ENCODE measurements around the gene KIAA1328. TPM values are rescaled to one million over a fixed set of nuclear protein-coding genes. Genes with fewer than 3 reads are reported as not detected.

The KIAA1328 gene
- total RNA-seq, 3 donors from 2014 or later = 6.0 to 9.8 (median 7.4) TPM

- intact Hi-C loops (cut with DNase I, micrococcal nuclease) = no loop called here
- H3K4me3 ChIP-seq = no peak overlapping the region
- ATAC-seq (no peak), DNase-seq (no peak)
- TF ChIP-seq CTCF (IDR thresholded peaks at IDR 0.05) = no peak
- H3K4me1 ChIP-seq (ENCODE audit: low read depth) = no peaks in the 10 kb centered on the region
- H3K9me3 ChIP-seq = no peaks in the 10 kb centered on the region
- H3K36me3 ChIP-seq (ENCODE audit: low read depth) = no peaks in the 10 kb centered on the region
Measured at GRCh38 chr18:37230768-37231167, 401.8 kb downstream of the KIAA1328 start.

GRCh38 chr18:37231251-37231650 lies 402.3 kb downstream of the KIAA1328 start:
- no peak for TF ChIP-seq CTCF (IDR thresholded peaks at IDR 0.05)
- H3K9me3 ChIP-seq = no peaks in the 10 kb centered on the region
- H3K36me3 ChIP-seq (ENCODE audit: low read depth) = no peaks in the 10 kb centered on the region
- intact Hi-C loops (cut with DNase I, micrococcal nuclease) = no loop called here
- no peaks in the 10 kb centered on the region for H3K4me1 ChIP-seq (ENCODE audit: low read depth)
- no peak for ATAC-seq
- no peak overlapping the region for H3K4me3 ChIP-seq
- no peak for DNase-seq

- H3K36me3 ChIP-seq (ENCODE audit: low read depth) = no peaks in the 10 kb centered on the region
- no peak for ATAC-seq
- H3K4me3 ChIP-seq = no peak overlapping the region
- DNase-seq = no peak
- no peaks in the 10 kb centered on the region for H3K9me3 ChIP-seq
- intact Hi-C loops (cut with DNase I, micrococcal nuclease) = no loop called here
- H3K4me1 ChIP-seq (ENCODE audit: low read depth) = no peaks in the 10 kb centered on the region
- TF ChIP-seq CTCF (IDR thresholded peaks at IDR 0.05) = no peak
Measured at GRCh38 chr18:37235583-37235982, 406.7 kb downstream of the KIAA1328 start.

- DNase-seq (no peak), ATAC-seq (no peak)
- TF ChIP-seq CTCF (IDR thresholded peaks at IDR 0.05) = no peak
- Histone ChIP-seq H3K9me3 (no peaks in the 10 kb centered on the region), H3K4me3 (no peak overlapping the region), H3K4me1 (ENCODE audit: low read depth) (no peaks in the 10 kb centered on the region), H3K36me3 (ENCODE audit: low read depth) (no peaks in the 10 kb centered on the region)
- intact Hi-C loops (cut with DNase I, micrococcal nuclease) = no loop called here
Measured at GRCh38 chr18:37238282-37239108, 409.6 kb downstream of the KIAA1328 start.

- H3K36me3 ChIP-seq (ENCODE audit: low read depth) = no peaks in the 10 kb centered on the region
- no peak overlapping the region for H3K4me3 ChIP-seq
- no peaks in the 10 kb centered on the region for H3K4me1 ChIP-seq (ENCODE audit: low read depth)
- intact Hi-C loops (cut with DNase I, micrococcal nuclease) = no loop called here
- DNase-seq = no peak
- no peak for ATAC-seq
- TF ChIP-seq CTCF (IDR thresholded peaks at IDR 0.05) = no peak
- H3K9me3 ChIP-seq = no peaks in the 10 kb centered on the region
Measured at GRCh38 chr18:37242091-37242490, 413.2 kb downstream of the KIAA1328 start.

All from mucosa of descending colon (tissue), 3 donors.